Stimulated activated CD4-positive, alpha-beta T cell treated with anti-CD3 and anti-CD28 coated beads, Interleukin-12 subunit alpha, Interleukin-12 subunit beta, amount 100 ng/mL, for 48 hours (primary cell): ENCODE results near the gene MAPKAP1.

Experiments
- DNase-seq, 3 donors: peaks; one replicate each; pipeline ENCODE4 v3.0.0-alpha.2; 2020; ENCODE audit warnings: low read depth in 2 of 3, low spot score in 1 of 3

MAPKAP1 gene

DNA sequence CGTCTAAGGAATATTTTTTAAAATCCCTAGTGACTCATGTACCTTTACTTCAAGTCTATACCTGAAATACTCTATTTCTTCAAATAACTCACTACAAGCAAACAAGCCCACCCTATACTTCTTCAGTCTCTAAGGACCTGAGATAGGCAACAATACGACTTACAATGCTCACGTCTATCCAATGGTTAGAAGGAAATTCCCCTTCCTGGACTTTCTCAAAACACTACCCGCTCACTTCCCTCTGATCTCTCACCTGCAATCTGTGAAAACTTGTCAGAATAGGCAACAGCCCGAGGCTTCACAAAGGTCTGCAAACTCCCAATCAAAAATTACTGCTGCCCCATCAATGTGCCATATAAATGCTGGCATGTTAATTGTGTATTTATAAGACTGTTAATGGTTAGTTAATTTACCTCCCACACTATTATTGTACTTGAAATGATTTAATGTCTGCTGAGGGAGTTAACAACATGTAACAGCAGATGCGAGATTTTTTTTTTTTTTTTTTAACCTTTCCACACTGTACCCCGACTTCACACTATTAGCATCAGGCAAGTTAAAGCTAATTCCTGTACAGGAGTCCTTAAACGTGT is 27.3 kb downstream of the MAPKAP1 start:
- DNase-seq, result no peak

DNA sequence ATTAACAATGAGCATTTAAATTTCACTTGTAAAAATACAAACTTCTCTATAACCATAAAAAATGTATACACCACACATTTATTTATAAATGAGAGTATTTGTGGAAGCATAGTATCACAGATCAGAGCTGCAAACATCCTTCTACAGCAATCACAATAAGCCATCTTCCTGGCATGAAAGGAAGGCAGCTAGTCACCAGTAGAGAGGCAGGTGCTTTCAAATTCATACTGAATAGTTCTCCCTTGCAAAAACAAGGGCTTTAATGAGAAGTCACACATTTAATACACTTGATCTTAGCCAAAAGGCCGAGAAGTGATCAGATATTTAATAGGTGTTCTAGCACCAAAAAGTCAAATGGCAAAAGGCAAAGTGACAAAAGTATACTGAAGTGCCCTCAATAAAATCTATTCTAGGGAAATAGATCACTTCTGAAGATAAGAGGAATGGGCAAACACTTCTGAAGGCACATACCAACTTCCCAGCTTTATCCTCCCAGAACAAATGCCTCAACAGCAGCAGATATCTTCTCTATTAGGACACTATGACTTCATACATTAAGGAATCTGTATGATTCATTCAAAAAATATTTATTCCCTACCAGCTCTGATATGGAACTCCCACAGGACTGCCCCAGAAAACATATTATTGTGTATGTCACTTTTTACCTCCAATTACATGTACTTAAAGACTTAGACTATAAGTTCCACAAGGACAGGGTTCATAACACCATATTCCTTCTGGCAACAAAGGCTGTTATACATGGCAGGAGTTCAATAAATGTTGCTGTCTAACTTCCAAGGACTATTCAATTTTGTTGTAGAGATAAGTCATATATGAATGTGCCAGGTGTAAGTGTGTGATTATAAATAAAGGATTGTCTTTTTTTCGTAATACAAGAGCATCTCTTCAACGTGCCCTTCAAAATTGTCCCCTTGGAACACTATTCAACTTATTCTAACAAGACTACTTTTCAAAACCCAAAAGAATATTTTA is 31.7 kb downstream of the MAPKAP1 start:
- no peak for DNase-seq

DNA sequence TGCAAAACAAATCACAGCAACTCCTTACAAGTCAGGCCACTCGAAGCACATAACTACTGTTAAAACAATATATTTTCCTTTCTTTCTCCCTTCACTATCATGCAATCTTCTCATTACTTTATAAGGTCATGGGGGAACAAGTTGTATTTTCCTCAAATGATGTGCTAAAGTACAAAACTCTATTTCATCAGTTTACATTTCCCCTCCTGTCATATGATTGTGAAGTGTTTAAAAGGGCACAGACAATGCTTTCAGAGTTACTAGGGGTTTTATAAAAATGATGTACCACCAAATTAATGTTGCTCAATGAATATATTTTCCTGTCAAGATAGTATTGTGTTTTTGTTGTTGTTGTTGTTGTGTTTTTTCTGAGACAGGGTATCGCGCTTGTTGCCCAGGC is 34.1 kb downstream of the MAPKAP1 start:
- DNase-seq, result no peak

DNA sequence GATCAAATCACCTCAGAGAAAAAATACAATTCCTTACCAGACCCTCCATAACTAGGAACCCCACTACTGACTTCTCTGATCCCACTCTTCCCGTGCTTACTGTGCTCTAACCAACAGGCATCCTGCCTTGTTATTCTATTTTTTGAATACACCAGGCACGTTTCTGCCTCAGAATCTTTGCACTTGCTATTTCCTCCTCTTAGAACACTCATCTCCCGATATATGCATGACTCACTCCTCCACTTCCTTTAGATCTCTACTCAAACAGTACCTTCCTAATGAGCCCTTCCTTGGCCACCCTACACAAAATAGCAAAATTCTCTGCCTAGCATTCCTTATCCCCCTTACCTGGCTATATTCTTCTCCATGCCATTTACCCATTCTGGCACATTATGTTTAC is 43.9 kb downstream of the MAPKAP1 start:
- DNase-seq, result no peak

DNA sequence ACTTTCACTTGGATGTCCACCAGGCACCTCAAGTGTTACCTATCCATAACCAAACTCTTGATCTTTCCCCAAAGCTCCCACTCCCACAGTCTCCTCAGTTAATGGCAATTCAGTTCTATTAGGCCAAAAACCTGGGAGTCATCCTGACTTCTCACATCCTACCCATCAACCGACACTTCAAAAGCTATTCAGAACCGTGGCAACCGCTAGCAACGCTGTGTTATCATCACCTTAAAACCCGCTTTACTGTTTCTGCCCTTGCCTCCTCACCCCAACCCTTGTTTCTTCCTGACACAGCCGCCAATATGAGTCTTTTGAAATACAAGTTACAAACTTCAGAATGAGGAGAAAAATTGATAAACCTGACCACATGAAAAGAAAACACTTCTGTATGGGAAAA is 46.5 kb downstream of the MAPKAP1 start:
- no peak for DNase-seq

DNA sequence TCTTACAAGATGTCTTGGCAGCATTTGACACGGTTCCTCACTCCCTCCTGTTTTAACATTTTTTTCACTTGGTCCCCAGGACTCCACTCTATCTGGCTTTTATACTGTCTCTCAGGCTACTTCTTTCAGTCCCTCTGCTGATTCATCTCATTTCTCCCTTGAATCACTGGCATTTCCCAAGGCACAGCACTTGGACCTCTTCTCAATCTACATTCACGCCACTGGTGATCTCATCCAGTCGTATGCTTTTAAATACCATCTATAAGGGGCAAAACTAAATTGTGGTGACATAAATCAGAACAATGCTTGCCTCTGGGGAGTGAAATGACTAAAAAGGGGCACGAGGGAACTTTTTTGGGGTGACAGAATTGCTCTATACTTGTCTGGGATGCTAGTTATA is 47.1 kb downstream of the MAPKAP1 start:
- DNase-seq, result no peak

DNA sequence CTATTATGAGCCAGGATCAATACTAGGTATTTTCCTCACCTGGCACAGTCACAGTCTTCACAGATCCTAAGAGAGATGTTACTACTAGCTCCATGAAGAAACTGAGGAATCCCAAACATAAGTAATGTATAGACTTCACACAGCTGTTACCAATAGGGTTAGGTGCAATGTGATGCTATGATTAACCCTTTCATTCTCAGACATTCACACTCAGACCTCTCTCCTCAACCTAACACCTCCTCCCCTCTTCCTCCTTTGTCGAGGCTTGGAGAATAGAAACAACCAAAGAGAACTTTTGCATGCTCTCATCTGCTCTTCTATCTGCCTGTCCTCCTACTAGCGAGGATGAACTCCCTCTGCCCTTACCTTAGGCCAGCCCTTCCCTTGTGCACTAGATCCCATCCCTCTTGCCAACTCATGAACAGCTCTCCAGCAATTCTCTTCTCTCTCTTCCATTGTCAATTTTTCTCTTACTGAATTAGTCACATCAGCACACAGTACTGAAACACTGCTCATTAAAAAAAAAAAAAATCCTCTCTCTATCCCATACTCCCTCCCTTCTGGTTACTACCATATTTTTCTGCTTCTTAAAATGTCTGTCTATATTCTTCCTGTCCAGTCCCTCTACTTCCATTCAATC is 47.7 kb downstream of the MAPKAP1 start:
- no peak for DNase-seq

DNA sequence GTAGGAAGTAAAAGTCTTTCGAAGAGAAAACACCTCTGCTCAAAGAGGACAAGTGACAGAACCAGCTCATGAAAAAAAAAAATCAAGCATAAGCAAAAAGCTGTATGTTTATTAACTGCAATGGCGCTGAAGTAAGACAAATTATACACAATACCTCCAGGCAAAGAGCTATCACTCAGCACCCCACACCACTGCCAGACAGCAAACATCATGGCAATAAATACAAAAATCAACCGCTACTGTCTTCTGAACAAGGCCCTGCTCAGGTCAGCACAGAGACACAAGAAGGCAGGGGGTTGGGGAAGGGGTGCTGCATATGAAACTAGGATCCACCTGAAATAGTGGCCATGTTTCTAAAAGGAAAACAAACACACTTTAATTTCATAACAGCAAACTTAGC is 50.4 kb downstream of the MAPKAP1 start:
- DNase-seq, result no peak

DNA sequence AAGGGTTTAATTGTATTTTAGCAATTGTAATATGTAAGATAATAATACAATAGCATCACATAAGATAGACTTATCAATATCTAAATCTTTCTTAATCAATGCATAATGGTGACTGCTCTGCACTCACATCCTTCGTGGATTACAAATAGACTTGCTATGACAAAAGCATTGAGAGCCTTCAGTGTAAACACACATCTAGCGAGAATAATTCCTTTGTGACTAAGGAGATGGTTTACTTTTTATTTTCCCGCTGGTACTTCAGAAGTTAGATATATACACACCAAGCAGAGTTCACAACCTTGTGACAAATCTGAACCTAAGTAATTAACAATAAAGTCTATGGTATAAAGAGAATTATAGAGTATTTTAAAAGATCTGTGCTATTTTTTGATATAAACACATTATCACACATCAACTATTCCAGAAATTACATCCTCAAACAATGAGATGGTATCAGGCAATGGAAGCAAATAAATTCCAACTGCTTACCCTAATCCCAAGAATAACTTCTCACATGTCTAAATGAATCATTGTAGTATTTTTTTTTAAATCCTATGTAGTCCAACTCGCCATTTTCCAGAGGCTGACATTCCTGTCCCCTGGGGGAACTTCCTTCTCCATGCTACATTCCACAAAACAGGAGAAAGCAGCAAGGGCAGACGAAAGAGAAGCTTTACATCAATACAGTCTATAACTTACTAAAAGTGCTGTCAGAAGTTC is 51.2 kb downstream of the MAPKAP1 start:
- no peak for DNase-seq

DNA sequence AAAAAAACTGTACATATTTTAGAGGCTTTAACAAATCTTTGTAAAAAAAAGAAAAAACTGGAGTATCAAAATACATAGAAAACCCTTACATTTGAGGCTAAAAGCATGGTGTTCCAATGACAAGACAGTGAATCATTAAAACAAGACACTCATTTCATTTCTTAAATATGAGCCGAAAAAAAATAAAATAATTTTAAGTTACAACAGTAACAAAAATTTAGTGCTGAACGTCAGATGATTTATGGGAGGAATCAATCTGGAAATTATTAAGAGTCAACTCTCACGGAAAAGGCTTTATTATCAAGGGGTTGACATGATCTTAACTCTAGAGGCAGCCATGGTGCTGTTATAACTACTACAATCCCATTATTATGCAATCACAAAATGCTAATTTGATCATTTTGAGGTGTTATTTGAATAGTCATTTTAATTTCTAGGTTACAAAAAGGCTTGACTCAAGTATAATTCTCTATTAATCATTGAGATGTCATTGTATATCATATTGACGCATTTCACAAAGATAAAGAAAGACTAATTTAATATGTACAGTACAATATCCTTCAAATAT is 51.9 kb downstream of the MAPKAP1 start:
- no peak for DNase-seq

DNA sequence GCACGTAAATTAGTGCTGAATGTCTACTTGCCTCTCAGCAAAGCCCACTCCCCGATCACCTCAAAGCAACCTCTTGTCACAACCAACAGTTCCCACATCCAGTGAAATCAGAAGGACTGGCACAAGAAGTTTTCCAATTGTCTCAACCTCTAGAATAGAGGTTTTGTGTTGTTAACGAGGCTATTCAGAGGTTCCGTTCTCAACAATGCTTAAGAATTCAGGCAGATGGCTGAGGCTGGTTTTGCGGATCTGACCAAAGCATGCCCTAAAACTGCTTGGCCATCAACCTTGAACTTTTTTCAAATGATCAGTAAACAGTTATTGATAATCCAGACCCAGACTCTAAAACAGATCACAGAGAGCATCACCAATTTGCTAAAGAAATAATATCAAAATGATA is 52.9 kb downstream of the MAPKAP1 start:
- no peak for DNase-seq

DNA sequence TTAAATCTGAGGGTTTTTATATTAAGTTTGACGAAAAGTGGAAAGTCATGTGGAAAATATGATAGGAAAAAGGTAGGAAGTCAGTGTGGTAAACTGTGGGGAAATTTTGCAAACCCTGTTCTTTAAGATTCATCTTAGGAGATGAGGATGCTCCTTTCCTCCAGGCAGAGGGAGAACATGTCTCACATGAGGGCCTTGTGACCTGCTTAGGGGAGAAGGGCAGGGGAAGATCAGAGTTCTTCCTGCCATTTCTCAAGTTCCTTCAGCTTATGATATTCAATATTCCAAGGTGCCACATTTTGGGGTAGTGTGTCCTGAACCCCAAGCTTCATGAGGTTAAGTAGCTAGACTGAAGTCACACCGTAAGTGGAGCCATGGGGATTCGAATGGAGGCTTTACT is 53.7 kb downstream of the MAPKAP1 start:
- DNase-seq, result no peak

DNA sequence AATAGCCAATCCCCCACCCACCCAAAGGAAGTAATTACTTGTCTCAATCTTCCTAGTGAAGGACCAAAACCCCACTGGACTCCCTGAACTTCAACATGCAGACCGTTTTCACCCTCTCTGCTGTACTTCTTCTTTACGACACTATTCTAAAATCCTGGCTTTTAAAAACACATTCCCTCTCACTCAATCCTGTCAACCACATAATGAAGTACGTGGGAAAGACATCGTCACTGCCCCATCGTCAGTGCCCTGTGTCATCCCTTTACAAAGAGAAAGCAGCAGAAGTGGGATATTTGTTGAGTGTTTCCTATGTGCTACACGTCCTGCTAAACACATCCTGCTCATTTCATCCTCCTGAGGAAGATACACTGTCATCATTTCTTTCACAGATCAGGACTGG is 54.2 kb downstream of the MAPKAP1 start:
- no peak for DNase-seq

DNA sequence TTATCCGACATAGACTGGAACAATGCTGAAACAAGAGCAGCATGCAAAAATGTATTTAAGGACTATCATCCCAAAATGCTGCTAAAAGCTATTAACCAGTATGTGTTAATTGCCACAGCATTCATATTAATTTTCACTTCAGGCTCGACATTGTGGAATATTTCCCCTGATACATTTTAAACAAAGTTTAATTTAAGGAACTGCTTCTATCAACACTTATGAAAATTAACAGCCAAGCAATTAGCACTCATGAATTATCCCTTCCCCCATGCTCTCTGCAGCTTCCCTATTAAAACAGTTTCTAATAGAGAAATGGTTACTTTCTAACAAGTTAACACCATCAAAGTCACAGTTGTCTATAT is 54.8 kb downstream of the MAPKAP1 start:
- DNase-seq, result no peak

DNA sequence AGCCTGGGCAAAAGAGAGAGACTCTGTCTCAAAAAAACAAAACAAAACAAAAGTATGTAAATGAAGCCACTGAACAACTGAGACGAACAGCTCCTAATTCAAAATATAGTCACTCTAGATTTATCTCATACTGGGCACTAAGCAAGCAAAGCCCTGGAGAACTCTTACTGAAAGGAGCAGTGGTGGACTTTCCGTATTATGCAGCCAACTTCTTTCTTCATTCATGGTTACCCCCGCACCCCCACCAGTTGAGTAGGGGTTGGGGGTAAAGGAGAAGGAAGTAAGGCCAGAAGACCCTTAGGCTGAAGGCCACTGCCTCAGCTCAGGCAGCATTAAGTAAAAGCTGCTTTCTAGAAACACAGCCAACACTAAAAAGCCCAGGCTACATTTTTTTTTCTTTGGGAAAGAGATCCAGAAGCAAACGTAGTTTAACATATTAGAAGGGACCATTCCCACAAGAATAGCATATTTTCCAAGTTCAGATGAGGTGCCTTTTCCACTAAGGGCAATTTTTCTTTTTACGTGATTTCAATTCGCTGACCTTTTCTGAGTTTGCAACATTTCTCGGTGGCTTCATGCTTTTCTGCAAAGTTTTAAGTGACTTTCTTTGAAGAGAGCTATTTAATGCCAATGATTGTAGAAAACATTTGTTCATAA is 55.3 kb downstream of the MAPKAP1 start:
- no peak for DNase-seq

DNA sequence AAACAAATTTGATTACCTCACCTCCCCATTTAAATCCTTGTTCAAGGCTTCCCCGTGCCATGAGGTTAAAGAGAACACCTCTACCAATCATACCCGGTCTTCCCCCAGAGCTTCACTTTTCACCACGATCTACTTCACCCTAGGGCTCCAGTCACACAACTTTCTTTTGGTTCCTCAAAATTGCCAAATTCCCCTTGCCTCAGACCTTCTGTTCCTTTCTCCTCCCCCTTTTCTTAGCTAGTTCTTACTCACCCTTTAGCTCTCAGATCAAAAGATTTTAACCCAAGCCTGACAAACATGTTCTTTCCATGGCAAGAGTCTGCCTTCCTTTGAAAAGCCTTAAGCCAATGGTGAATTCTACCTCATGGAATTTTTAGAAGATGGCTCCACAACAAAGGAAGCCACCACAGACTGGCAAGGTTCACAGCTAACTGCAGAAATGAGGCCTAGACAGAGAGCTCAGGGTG is 56.7 kb downstream of the MAPKAP1 start:
- DNase-seq, result peak in 2 of 3 donors; percentile 5 to 23

DNA sequence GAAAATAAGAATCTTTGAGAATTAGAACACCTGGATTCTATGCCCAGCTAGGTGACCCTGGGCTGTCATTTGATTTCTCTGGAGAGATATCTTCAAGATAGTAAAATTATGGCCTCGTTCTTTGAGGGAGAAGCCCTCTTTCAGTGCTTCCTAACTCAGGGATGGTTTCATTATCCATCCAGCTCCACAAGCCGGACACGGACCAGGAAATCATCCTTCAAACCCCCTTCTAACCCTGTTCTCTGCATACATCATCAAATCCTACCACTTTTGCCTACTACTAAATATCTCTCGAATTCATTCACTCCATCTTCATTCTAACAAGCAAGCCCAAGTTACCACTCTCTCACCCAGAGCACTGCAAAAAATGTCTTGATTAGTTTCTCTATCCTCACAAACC is 57.2 kb downstream of the MAPKAP1 start:
- no peak for DNase-seq

DNA sequence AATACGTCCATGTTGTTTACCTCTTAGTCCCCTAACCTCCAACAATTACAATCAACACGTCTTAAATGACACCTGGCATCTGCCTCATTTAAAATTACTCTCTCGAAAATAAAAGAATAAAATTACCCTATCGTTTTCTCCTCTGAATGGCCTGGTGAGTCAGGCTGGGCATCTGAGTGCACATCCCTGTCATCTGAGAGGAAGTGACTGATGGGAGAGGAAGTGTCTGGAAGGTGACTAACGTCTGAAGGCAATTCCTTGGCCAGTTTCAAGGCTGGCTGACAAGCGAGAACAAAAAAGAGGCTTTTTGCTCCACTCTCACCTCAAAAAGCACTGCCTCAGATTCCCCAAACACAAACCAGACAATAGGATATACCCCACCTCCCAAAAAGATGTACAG is 57.7 kb downstream of the MAPKAP1 start:
- no peak for DNase-seq

DNA sequence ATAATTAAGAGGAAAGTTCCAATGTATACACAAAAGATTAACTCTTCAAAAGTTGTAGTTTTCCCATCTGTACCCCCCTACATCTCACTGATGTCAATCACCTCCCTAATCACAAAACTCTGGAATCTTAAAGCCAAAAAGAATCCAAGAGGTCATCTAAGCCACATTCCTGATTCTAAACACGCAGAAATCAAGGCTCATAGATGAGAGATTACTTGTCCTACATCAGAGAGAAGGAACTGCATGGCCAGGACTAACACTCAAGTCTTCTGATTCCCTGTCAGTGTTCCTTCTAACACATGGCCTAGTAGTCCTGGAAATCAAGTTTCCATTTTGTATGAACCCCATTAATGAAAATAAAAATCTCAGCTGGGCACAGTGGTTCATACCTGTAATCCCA is 58.7 kb downstream of the MAPKAP1 start:
- DNase-seq, result no peak

DNA sequence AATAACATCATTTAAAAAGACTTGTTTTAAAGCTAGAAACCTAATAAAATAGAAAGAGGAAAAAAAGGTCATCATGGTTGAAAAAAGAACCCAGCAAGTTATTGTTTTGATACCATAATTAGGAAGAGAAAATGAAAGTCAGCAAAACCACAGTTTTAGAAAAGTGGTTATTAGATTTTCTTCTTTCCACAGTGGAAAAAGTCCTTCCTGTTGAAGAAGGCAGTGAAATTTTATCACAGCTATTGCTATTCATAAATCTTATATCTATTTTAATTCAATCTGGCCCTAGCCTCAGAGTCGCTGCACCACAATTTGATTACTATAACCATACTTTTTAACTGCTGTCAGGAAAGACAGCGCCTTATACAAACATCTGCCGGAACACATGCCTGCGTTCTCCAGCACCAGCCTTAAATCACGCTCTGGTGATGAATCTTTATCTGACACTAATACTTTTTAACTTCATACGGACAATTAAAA is 60.3 kb downstream of the MAPKAP1 start:
- no peak for DNase-seq
